B cell (primary cell): ENCODE results near the gene LZIC. TPM values are rescaled to one million over a fixed set of nuclear protein-coding genes. Genes with fewer than 3 reads are reported as not detected.

Experiments
- ATAC-seq: fragments of 200-7000 bp; cut with Tn5 transposase; one replicate; pipeline ENCODE4 v1.10.0; 2021; ENCODE audit warnings: low read depth, mild to moderate bottlenecking, moderate number of reproducible peaks, moderate library complexity
- CTCF ChIA-PET: fragments of 350-600 bp; sonication (Branson Sonifier 250); formaldehyde crosslinking; loops from one replicate; lab custom pipeline; 2021; ENCODE audit warnings: antibody characterized with exemption, inconsistent platforms; lab: Charles Lee
- POLR2A ChIA-PET: fragments of 350-600 bp; sonication (Branson Sonifier 250); formaldehyde crosslinking; loops from one replicate; lab custom pipeline; 2021; ENCODE audit warnings: antibody characterized with exemption; lab: Charles Lee
- DNase-seq: peaks from one replicate; pipeline ENCODE4 v3.0.0; 2013
- H2AFZ ChIP-seq: 2 replicates; pipeline ENCODE4 v1.6.1; 2012; ENCODE audit warnings: mild to moderate bottlenecking, low read depth, low read length; ENCODE audit not compliant: insufficient read depth, poor library complexity, severe bottlenecking
- H3K27ac ChIP-seq, 2 donors: 1 replicate in 1 of 2; 2 replicates in 1 of 2; pipeline ENCODE4 v1.5.1; 2012 to 2013; ENCODE audit warnings: low read length in 2 of 2, mild to moderate bottlenecking in 2 of 2, moderate library complexity in 1 of 2
- H3K27me3 ChIP-seq, 4 experiments: fragments of 200-600 bp in 1 of 4; sonication (generic) in 1 of 4; replicated peaks in 1 of 4; 1 replicate in 2 of 4; 2 replicates in 2 of 4; pipeline versions ENCODE4 v1.6.1 to v1.7.0; 2013 to 2016; ENCODE audit warnings: low read length in 3 of 4, mild to moderate bottlenecking in 2 of 4, mixed read lengths in 1 of 4, moderate library complexity in 1 of 4; ENCODE audit not compliant: insufficient read depth in 4 of 4, control insufficient read depth in 3 of 4; ENCODE audit errors: control extremely low read depth in 1 of 4
- H3K36me3 ChIP-seq, 2 experiments: replicated peaks in 1 of 2; 1 replicate in 1 of 2; 2 replicates in 1 of 2; pipeline versions ENCODE4 v1.6.1 to v1.7.1; 2013; ENCODE audit warnings: low read length in 1 of 2; ENCODE audit not compliant: insufficient read depth in 2 of 2, control insufficient read depth in 1 of 2; ENCODE audit errors: control extremely low read depth in 1 of 2, extremely low read depth in 1 of 2
- H3K4me1 ChIP-seq, 2 donors: fragments of 200-600 bp in 1 of 2; sonication (generic) in 1 of 2; 1 replicate in 1 of 2; 2 replicates in 1 of 2; pipeline versions ENCODE4 v1.5.1 to v1.6.1; 2013 to 2017; ENCODE audit warnings: low read length in 2 of 2; ENCODE audit not compliant: control insufficient read depth in 2 of 2, insufficient read depth in 2 of 2
- H3K4me2 ChIP-seq: replicated peaks from 2 replicates; pipeline ENCODE3; 2012; ENCODE audit warnings: mild to moderate bottlenecking, low read depth, low read length; ENCODE audit not compliant: poor library complexity, severe bottlenecking
- H3K4me3 ChIP-seq, 5 experiments: fragments of 200-600 bp in 1 of 5; sonication (generic) in 1 of 5; 1 replicate in 3 of 5; 2 replicates in 2 of 5; pipeline versions ENCODE4 v1.5.1 to v1.7.0; 2011 to 2016; ENCODE audit warnings: low read length in 4 of 5, mild to moderate bottlenecking in 4 of 5, low read depth in 2 of 5, control low read depth in 1 of 5, moderate library complexity in 1 of 5; ENCODE audit not compliant: insufficient read depth in 1 of 5; ENCODE audit errors: control extremely low read depth in 1 of 5, extremely low read depth in 1 of 5
- H3K79me2 ChIP-seq: fragments of 200-600 bp; sonication (generic); one replicate; pipeline ENCODE4 v1.6.0; 2016; ENCODE audit warnings: low read length; ENCODE audit not compliant: control insufficient read depth, insufficient read depth
- H3K9ac ChIP-seq: fragments of 200-600 bp; sonication (generic); 2 replicates; pipeline ENCODE4 v1.6.1; 2017; ENCODE audit warnings: mild to moderate bottlenecking, low read length, moderate library complexity
- H3K9me3 ChIP-seq, 3 donors: one replicate each; pipeline versions ENCODE4 v1.6.1 to v1.7.1; 2013; ENCODE audit warnings: low read length in 2 of 3; ENCODE audit not compliant: control insufficient read depth in 2 of 3, insufficient read depth in 1 of 3; ENCODE audit errors: control extremely low read depth in 1 of 3
- H4K20me1 ChIP-seq: 2 replicates; pipeline ENCODE4 v1.6.0; 2012; ENCODE audit warnings: mild to moderate bottlenecking, low read length; ENCODE audit not compliant: insufficient read depth, control insufficient read depth, poor library complexity, severe bottlenecking
- H3K27ac Mint-ChIP-seq: one replicate; pipeline ENCODE4 v1.8.0; 2021; ENCODE audit warnings: mixed read lengths
- H3K27me3 Mint-ChIP-seq: one replicate; pipeline ENCODE4 v1.8.0; 2021; ENCODE audit warnings: mixed read lengths
- H3K4me1 Mint-ChIP-seq: one replicate; pipeline ENCODE4 v1.8.0; 2021; ENCODE audit warnings: mixed read lengths
- H3K4me3 Mint-ChIP-seq: one replicate; pipeline ENCODE4 v1.8.0; 2021; ENCODE audit warnings: mixed read lengths
- H3K9me3 Mint-ChIP-seq: one replicate; pipeline ENCODE4 v1.8.0; 2022; ENCODE audit warnings: mixed read lengths; ENCODE audit not compliant: insufficient read depth
- EZH2 ChIP-seq: IDR thresholded peaks from 2 replicates; pipeline ENCODE4 v1.6.1; 2012; ENCODE audit warnings: borderline replicate concordance, low read depth, mild to moderate bottlenecking, moderate library complexity, low read length; ENCODE audit not compliant: insufficient read depth, poor library complexity, severe bottlenecking
- WGBS: methylation state at CpG from one replicate; pipeline ENCODE4 v1.1.5; 2013; ENCODE audit warnings: missing lambda C conversion rate; ENCODE audit not compliant: insufficient coverage; 5-methylcytosine and 5-hydroxymethylcytosine counted together
- intact Hi-C: fragments of 100-400 bp; cut with micrococcal nuclease; formaldehyde crosslinking; loops from one replicate; pipeline ENCODE4 v1.10.0; 2022
- polyA plus RNA-seq: library from polyadenylated mRNA; depleted of rRNA; stranded (reverse); fragments of >200 nt; gene quantifications from 2 replicates; pipeline ENCODE4 v1.2.3, GENCODE V29; 2012
- total RNA-seq, 2 donors: library from RNA; stranded (reverse); fragments of 120-200 nt in 1 of 2; gene quantifications; 1 replicate in 1 of 2; 2 replicates in 1 of 2; pipeline versions ENCODE4 v1.2.3 to v1.2.4, GENCODE V29; 2013 to 2022
- TF ChIP-seq, protein P1 (sequence below): fragments of 200-600 bp; IDR thresholded peaks from one replicate; pipeline ENCODE4 v1.8.0; 2022; ENCODE audit warnings: antibody characterized with exemption, mild to moderate bottlenecking

LZIC gene
- total and polyA plus RNA-seq, 2 donors (not counting 1 experiment from before 2014, with no cell fraction given), result 6.2 to 26.0 TPM

DNA sequence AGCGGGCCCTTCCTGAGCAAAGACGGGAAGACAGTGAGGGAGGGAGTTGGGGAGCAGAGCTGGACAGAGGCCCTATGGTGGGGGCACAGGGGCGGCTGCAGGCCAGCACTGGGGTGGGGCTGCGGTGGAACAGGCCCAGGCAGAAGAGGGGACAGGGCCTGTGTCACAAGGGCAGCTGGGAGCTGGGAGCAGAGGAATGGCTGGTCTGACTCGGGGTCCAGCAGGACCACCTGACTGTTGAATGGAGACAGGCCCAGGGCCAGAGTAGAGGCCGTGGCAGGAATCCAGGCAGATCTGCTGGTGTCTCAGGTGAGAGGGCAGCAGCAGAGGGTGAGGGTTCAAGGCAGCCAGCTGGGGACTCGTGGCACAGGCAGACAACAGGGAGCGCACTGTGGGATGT, 58.4 kb downstream of the LZIC start:
- Mint-ChIP-seq H3K27ac (no peak overlapping the region), H3K9me3 (no peaks in the 10 kb centered on the region), H3K4me3 (no peak overlapping the region), H3K4me1 (peaks cover 11% of the 10 kb centered on the region), H3K27me3 (no peaks in the 10 kb centered on the region)
- Histone ChIP-seq H3K9ac (no peak overlapping the region), H3K4me3 (no peak overlapping the region), H3K4me1 (peaks cover 8% of the 10 kb centered on the region in 2 donors), H3K36me3 (no peaks in the 10 kb centered on the region), H3K79me2 (peaks cover 6% of the 10 kb centered on the region), H2AFZ (no peak overlapping the region), H3K27me3 (no peaks in the 10 kb centered on the region), H4K20me1 (peaks cover 6% of the 10 kb centered on the region), H3K27ac (no peak overlapping the region), H3K9me3 (no peaks in the 10 kb centered on the region), H3K4me2 (no peak overlapping the region)
- no peak for DNase-seq
- TF ChIP-seq, protein P1, sequence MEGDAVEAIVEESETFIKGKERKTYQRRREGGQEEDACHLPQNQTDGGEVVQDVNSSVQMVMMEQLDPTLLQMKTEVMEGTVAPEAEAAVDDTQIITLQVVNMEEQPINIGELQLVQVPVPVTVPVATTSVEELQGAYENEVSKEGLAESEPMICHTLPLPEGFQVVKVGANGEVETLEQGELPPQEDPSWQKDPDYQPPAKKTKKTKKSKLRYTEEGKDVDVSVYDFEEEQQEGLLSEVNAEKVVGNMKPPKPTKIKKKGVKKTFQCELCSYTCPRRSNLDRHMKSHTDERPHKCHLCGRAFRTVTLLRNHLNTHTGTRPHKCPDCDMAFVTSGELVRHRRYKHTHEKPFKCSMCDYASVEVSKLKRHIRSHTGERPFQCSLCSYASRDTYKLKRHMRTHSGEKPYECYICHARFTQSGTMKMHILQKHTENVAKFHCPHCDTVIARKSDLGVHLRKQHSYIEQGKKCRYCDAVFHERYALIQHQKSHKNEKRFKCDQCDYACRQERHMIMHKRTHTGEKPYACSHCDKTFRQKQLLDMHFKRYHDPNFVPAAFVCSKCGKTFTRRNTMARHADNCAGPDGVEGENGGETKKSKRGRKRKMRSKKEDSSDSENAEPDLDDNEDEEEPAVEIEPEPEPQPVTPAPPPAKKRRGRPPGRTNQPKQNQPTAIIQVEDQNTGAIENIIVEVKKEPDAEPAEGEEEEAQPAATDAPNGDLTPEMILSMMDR, result no peak
- TF ChIP-seq EZH2, result no peak
- ATAC-seq, result no peak
- intact Hi-C loops, result no loop called here
- CTCF ChIA-PET, result no interaction called here
- POLR2A ChIA-PET, result no interaction called here
- WGBS, result 93% methylated on average over 8 of the region's 8 CpGs

GRCh38 chr1:9883585-9884449, 59.4 kb downstream of the LZIC start:
- Mint-ChIP-seq H3K27me3 (no peaks in the 10 kb centered on the region), H3K27ac (no peak overlapping the region), H3K9me3 (no peaks in the 10 kb centered on the region), H3K4me3 (no peak overlapping the region), H3K4me1 (peaks cover 2% of the 10 kb centered on the region)
- no peak overlapping the region for H2AFZ ChIP-seq
- H3K36me3 ChIP-seq, result no peaks in the 10 kb centered on the region
- intact Hi-C loops, result no loop called here
- no peaks in the 10 kb centered on the region for H3K4me1 ChIP-seq
- ChIA-PET POLR2A (no interaction called here), CTCF (interaction anchor here (1.4 kb wide), 1 partner anchor 268 kb away, joined by 4 read pairs; no protein-coding TSS in a partner anchor)
- H3K9ac ChIP-seq, result no peak overlapping the region
- DNase-seq (no peak), ATAC-seq (no peak)
- no peak overlapping the region for H3K4me2 ChIP-seq
- TF ChIP-seq, protein P1, result no peak
- no peak for TF ChIP-seq EZH2
- H4K20me1 ChIP-seq, result peaks cover 6% of the 10 kb centered on the region
- no peak overlapping the region for H3K4me3 ChIP-seq
- H3K27me3 ChIP-seq, result no peaks in the 10 kb centered on the region
- no peak overlapping the region for H3K27ac ChIP-seq
- 88% methylated on average over 10 of the region's 11 CpGs for WGBS
- no peaks in the 10 kb centered on the region for H3K9me3 ChIP-seq
- peaks cover 6% of the 10 kb centered on the region for H3K79me2 ChIP-seq
